ENCODE data around the gene BUB1B. TPM values are rescaled to one million over a fixed set of nuclear protein-coding genes. Genes with fewer than 3 reads are reported as not detected.

Gene BUB1B
- total RNA-seq, 1 experiment from 2014 or later: 105 TPM

DNA sequence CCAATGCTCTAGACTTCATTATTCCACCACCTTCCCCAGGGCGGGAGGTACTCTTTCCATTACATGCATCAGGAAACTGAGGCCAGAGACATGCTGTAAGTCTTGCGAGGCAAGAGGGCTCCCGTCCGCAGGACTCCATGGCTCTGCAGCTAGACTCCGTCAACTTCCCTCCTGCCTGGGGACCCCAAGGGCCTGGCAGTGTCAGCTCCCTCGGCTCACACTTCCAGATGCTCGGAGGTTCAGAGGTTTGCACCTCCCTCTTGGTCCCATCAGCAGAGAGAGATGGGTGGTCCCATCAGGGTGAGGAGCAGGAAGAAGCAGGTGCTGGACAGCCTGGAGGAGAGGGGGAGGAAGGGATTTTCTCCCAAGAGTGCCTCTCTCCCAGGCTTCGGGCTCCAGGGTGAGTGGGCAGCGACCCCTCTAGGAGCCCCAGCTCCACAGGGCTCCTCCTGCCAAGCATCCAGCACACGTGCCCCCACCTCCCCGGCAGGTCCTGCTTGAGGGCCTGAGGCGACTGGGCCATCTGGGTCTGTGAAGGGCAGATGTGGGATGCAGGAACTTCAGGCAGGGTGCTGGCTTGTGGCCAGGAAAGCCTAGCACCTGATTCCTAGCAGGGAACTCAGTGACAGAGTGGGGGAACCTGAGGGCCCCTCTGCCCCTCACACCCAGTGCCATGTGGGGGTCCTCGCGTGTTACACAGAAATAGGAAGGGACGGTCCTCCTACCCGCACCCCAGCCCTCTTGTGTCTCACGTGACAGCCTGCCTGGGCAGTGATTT, 87.3 kb downstream of the BUB1B start:
- no peaks in the 10 kb centered on the region for H3K27me3 ChIP-seq
- H3K4me3 ChIP-seq: no peak overlapping the region
- no peaks in the 10 kb centered on the region for H3K36me3 ChIP-seq
- no peak overlapping the region for H3K27ac ChIP-seq
- H3K9me3 ChIP-seq (replicated peaks): no peaks in the 10 kb centered on the region
- no peak for DNase-seq
- H3K4me1 ChIP-seq: peaks cover 13% of the 10 kb centered on the region

GRCh38 chr15:40249477-40250303, 88.8 kb downstream of the BUB1B start:
- H3K9me3 ChIP-seq (replicated peaks): no peaks in the 10 kb centered on the region
- H3K4me3 ChIP-seq: no peak overlapping the region
- peak in 1 of 2 experiments; percentile 52 for DNase-seq
- H3K27me3 ChIP-seq: no peaks in the 10 kb centered on the region
- no peaks in the 10 kb centered on the region for H3K36me3 ChIP-seq
- H3K27ac ChIP-seq: no peak overlapping the region
- peaks cover 13% of the 10 kb centered on the region for H3K4me1 ChIP-seq

- Histone ChIP-seq H3K27ac (no peak overlapping the region), H3K9me3 (replicated peaks) (no peaks in the 10 kb centered on the region), H3K4me3 (no peak overlapping the region), H3K36me3 (no peaks in the 10 kb centered on the region), H3K4me1 (peaks cover 13% of the 10 kb centered on the region), H3K27me3 (no peaks in the 10 kb centered on the region)
- no peak for DNase-seq
Measured at GRCh38 chr15:40250304-40250656, 89.4 kb downstream of the BUB1B start.

DNA sequence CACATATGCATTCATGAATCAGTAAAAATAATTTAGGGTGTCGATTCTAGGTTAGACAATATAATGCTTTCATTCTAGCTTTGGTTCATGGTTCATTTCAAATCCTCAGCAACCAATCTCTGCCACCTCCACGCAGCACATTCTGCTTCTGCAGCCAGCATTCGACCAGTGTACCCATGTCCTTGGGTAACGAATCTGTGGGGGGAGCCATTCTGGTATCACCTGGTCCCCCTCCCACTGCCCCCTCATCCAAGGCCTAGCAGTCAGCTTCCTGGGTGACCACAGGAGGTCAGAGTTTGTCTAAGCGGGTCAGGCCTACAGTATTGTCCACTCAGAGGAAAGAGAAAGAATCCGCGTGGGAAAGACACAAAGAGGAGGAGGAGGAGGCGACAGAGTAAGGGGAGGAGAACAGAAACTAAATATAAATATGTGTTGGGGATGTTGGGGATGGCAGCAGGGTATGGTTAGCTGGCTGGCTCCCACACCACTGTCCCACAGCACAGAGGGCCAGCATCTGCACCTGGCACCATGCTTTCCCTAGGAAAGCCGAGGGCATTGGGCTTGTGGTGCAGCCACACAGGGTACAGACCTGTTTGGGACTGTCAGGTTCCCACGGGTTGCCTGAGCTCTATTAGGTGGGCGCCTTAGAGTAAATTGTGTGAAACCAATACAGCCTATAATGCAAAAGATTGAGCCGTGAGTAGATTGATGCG, 90.1 kb downstream of the BUB1B start:
- no peak overlapping the region for H3K4me3 ChIP-seq
- DNase-seq: no peak
- no peaks in the 10 kb centered on the region for H3K27me3 ChIP-seq
- no peaks in the 10 kb centered on the region for H3K9me3 ChIP-seq (replicated peaks)
- no peaks in the 10 kb centered on the region for H3K36me3 ChIP-seq
- no peak overlapping the region for H3K27ac ChIP-seq
- H3K4me1 ChIP-seq: peaks cover 16% of the 10 kb centered on the region

- peaks cover 16% of the 10 kb centered on the region for H3K4me1 ChIP-seq
- no peak overlapping the region for H3K27ac ChIP-seq
- no peaks in the 10 kb centered on the region for H3K27me3 ChIP-seq
- no peaks in the 10 kb centered on the region for H3K36me3 ChIP-seq
- H3K4me3 ChIP-seq: no peak overlapping the region
- no peaks in the 10 kb centered on the region for H3K9me3 ChIP-seq (replicated peaks)
- no peak for DNase-seq
Measured at GRCh38 chr15:40251486-40252140, 90.7 kb downstream of the BUB1B start.

- Histone ChIP-seq H3K9me3 (replicated peaks) (no peaks in the 10 kb centered on the region), H3K4me1 (peaks cover 16% of the 10 kb centered on the region), H3K27ac (no peak overlapping the region), H3K4me3 (no peak overlapping the region), H3K36me3 (no peaks in the 10 kb centered on the region), H3K27me3 (no peaks in the 10 kb centered on the region)
- no peak for DNase-seq
Measured at GRCh38 chr15:40252141-40252437, 91.2 kb downstream of the BUB1B start.

GRCh38 chr15:40252438-40253166, 91.7 kb downstream of the BUB1B start:
- Histone ChIP-seq H3K36me3 (no peaks in the 10 kb centered on the region), H3K4me3 (no peak overlapping the region), H3K9me3 (replicated peaks) (no peaks in the 10 kb centered on the region), H3K27me3 (no peaks in the 10 kb centered on the region), H3K27ac (no peak overlapping the region), H3K4me1 (peaks cover 16% of the 10 kb centered on the region)
- no peak for DNase-seq

- no peaks in the 10 kb centered on the region for H3K9me3 ChIP-seq (replicated peaks)
- no peaks in the 10 kb centered on the region for H3K27me3 ChIP-seq
- peaks cover 16% of the 10 kb centered on the region for H3K4me1 ChIP-seq
- DNase-seq: no peak
- H3K27ac ChIP-seq: no peak overlapping the region
- no peak overlapping the region for H3K4me3 ChIP-seq
- no peaks in the 10 kb centered on the region for H3K36me3 ChIP-seq
Measured at GRCh38 chr15:40253167-40253790, 92.4 kb downstream of the BUB1B start.

DNA sequence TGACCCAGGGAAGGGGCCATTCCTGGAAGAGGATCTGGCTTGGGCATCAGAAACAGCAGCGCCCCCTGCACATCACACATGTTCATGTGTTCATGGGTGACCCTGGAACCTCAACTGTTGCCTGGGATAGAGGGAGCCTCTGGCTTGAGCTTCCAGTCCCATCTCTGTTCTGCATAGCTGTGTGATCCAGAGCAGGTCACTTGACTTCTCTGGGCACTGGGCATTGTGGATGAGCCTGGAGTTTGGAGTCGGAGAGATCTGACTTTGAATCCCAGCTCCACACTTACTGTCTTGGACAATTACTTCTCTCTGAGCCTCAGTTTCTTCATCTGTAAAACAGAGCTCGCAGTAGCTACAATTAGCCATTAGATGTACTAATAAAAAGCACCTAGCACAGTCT, 93.6 kb downstream of the BUB1B start:
- no peak overlapping the region for H3K4me3 ChIP-seq
- peaks cover 9% of the 10 kb centered on the region for H3K4me1 ChIP-seq
- H3K27me3 ChIP-seq: no peaks in the 10 kb centered on the region
- no peaks in the 10 kb centered on the region for H3K36me3 ChIP-seq
- no peak overlapping the region for H3K27ac ChIP-seq
- H3K9me3 ChIP-seq (replicated peaks): no peaks in the 10 kb centered on the region
- no peak for DNase-seq

- Histone ChIP-seq H3K4me1 (peaks cover 4% of the 10 kb centered on the region; the same call in 1 of the 2 replicates), H3K27me3 (no peaks in the 10 kb centered on the region), H3K9me3 (replicated peaks) (no peaks in the 10 kb centered on the region), H3K36me3 (no peaks in the 10 kb centered on the region), H3K4me3 (no peak overlapping the region), H3K27ac (no peak overlapping the region)
- DNase-seq: no peak
Measured at GRCh38 chr15:40255033-40255432, 94.2 kb downstream of the BUB1B start.

DNA sequence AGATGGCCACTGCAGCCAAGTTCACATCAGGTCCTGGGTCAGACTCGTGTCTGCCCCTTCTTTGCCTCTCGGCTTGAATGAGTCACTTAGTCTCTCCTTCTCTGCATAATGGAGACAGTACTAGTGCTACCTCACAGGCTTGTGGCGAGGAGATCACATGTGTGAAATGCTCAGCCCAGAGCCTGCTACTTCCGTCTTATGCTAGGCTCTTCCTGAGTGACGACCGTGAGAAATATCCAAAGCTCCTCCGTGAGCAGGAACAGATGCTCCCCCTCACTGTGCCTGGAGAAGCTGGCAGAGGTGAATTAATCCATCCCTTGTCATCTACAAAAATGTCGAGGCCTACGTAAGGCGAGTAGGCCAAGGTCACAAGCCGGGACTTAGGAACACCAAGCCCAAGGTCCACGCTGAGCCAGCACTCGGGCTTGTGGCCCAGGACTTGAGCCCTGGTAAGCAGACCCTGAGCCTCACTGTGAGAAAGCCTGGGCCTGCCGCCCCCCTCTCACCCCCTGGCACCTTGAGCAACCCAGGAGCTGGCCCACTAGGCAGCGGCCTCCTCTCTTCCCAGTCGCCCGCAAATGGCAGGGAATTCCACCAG, 95.9 kb downstream of the BUB1B start:
- H3K27ac ChIP-seq: no peak overlapping the region
- H3K27me3 ChIP-seq: no peaks in the 10 kb centered on the region
- H3K4me1 ChIP-seq: peaks cover 3% of the 10 kb centered on the region; the same call in 1 of the 2 replicates
- no peak overlapping the region for H3K4me3 ChIP-seq
- DNase-seq: no peak
- no peaks in the 10 kb centered on the region for H3K9me3 ChIP-seq (replicated peaks)
- H3K36me3 ChIP-seq: no peaks in the 10 kb centered on the region

GRCh38 chr15:40257656-40258450, 97.0 kb downstream of the BUB1B start:
- no peaks in the 10 kb centered on the region for H3K9me3 ChIP-seq (replicated peaks)
- no peaks in the 10 kb centered on the region; the same call in 1 of the 2 replicates for H3K27me3 ChIP-seq
- H3K36me3 ChIP-seq: no peaks in the 10 kb centered on the region
- no peak overlapping the region for H3K27ac ChIP-seq
- peaks cover 3% of the 10 kb centered on the region; the same call in 1 of the 2 replicates for H3K4me1 ChIP-seq
- no peak for DNase-seq
- no peak overlapping the region for H3K4me3 ChIP-seq

DNA sequence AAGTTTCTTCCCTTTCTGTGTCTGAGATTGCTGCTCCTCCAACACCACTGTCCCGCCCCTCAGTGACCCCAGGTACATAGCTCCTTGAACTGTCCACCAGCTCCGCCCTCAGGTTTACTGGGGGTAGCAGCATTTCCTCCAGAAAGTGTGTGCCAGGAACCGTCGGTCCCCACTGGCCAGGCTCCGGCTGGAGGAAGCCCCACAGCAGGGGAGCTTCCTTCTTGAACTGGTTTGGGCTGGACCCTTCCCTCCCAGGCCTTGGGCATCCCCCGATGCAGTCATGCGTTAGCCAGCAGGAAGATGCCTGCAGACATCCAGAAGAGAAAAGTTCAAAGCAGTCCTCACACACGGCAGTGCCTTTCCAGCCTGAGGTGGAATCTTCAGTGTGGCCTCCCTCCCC, 97.7 kb downstream of the BUB1B start:
- H3K27ac ChIP-seq: no peak overlapping the region
- peaks cover 3% of the 10 kb centered on the region; the same call in 1 of the 2 replicates for H3K4me1 ChIP-seq
- H3K9me3 ChIP-seq (replicated peaks): no peaks in the 10 kb centered on the region
- H3K27me3 ChIP-seq: no peaks in the 10 kb centered on the region; the same call in 1 of the 2 replicates
- H3K4me3 ChIP-seq: no peak overlapping the region
- H3K36me3 ChIP-seq: no peaks in the 10 kb centered on the region
- no peak for DNase-seq

Measured in SJCRH30 (cell line).